IMR-90 (cell line): ENCODE results near the gene NOL4L. TPM values are rescaled to one million over a fixed set of nuclear protein-coding genes. Genes with fewer than 3 reads are reported as not detected.

Experiments used
- ATAC-seq: fragments of 200-7000 bp; cut with Tn5 transposase; 2 replicates; pipeline ENCODE4 v1.9.1; 2020; ENCODE audit warnings: low read depth, mild to moderate bottlenecking, moderate library complexity
- BruUV-seq: library from RNA; stranded (reverse); fragments of 400-500 nt; replicated peaks from 2 replicates; lab custom pipeline; 2021; lab: Mats Ljungman, UMichigan
- CTCF ChIA-PET: fragments of 300-600 bp; formaldehyde crosslinking; extraction: SDS; loops from one replicate; lab custom pipeline; 2021; ENCODE audit warnings: antibody characterized with exemption; lab: Yijun Ruan, JAX
- POLR2A ChIA-PET: fragments of 300-600 bp; sonication (Branson Sonifier 250); formaldehyde crosslinking; loops from one replicate; lab custom pipeline; 2022; ENCODE audit warnings: antibody characterized with exemption; ENCODE audit not compliant: unreplicated experiment; lab: Charles Lee
- DNase-seq: peaks from one replicate; pipeline ENCODE4 v3.0.0; 2013
- H2AFZ ChIP-seq: replicated peaks from 2 replicates; pipeline ENCODE3; 2013; ENCODE audit warnings: low read length, mild to moderate bottlenecking; ENCODE audit not compliant: poor library complexity
- H2AK5ac ChIP-seq: 2 replicates; pipeline ENCODE4 v1.6.1; 2013; ENCODE audit warnings: low read depth, low read length, inconsistent platforms
- H2AK9ac ChIP-seq: replicated peaks from 2 replicates; pipeline ENCODE3; 2013; ENCODE audit warnings: mild to moderate bottlenecking, low read depth, low read length, moderate library complexity; ENCODE audit not compliant: poor library complexity
- H2BK120ac ChIP-seq: 2 replicates; pipeline ENCODE4 v1.6.1; 2013; ENCODE audit warnings: low read depth, low read length, inconsistent platforms
- H2BK15ac ChIP-seq: 3 replicates; pipeline ENCODE4 v1.6.1; 2013; ENCODE audit warnings: low read depth, low read length, inconsistent platforms
- H2BK20ac ChIP-seq: 2 replicates; pipeline ENCODE4 v1.6.1; 2013; ENCODE audit warnings: low read depth, mild to moderate bottlenecking, inconsistent platforms, low read length, moderate library complexity
- H2BK5ac ChIP-seq: 2 replicates; pipeline ENCODE4 v1.6.1; 2013; ENCODE audit warnings: mild to moderate bottlenecking, low read depth, low read length, inconsistent platforms; ENCODE audit not compliant: poor library complexity, severe bottlenecking
- H3K14ac ChIP-seq: replicated peaks from 2 replicates; pipeline ENCODE4 v1.6.1; 2013; ENCODE audit warnings: low read depth, low read length, inconsistent platforms
- H3K18ac ChIP-seq: 2 replicates; pipeline ENCODE4 v1.6.1; 2013; ENCODE audit warnings: low read depth, low read length, control low read depth
- H3K23ac ChIP-seq: 2 replicates; pipeline ENCODE4 v1.6.1; 2013; ENCODE audit warnings: low read depth, low read length, inconsistent platforms
- H3K27ac ChIP-seq: 2 replicates; pipeline ENCODE4 v1.5.1; 2013; ENCODE audit warnings: mild to moderate bottlenecking, control low read depth, low read length; ENCODE audit not compliant: insufficient read depth
- H3K27me3 ChIP-seq: 2 replicates; pipeline ENCODE4 v1.6.1; 2013; ENCODE audit warnings: low read length; ENCODE audit not compliant: control insufficient read depth, insufficient read depth
- H3K36me3 ChIP-seq: 2 replicates; pipeline ENCODE4 v1.6.1; 2013; ENCODE audit warnings: low read length, mixed read lengths; ENCODE audit not compliant: control insufficient read depth, insufficient read depth
- H3K4ac ChIP-seq: 2 replicates; pipeline ENCODE4 v1.6.1; 2013; ENCODE audit warnings: low read depth, low read length, inconsistent platforms
- H3K4me1 ChIP-seq: 2 replicates; pipeline ENCODE4 v1.6.1; 2013; ENCODE audit warnings: low read length, mixed read lengths; ENCODE audit not compliant: control insufficient read depth, insufficient read depth
- H3K4me2 ChIP-seq: 2 replicates; pipeline ENCODE4 v1.6.1; 2013; ENCODE audit warnings: low read depth, mild to moderate bottlenecking, control low read depth, low read length, moderate library complexity
- H3K4me3 ChIP-seq: 2 replicates; pipeline ENCODE4 v1.5.1; 2013; ENCODE audit warnings: low read depth, mild to moderate bottlenecking, control low read depth, low read length, moderate library complexity; ENCODE audit not compliant: insufficient read depth
- H3K56ac ChIP-seq: 2 replicates; pipeline ENCODE4 v1.6.1; 2013; ENCODE audit warnings: low read length, inconsistent platforms; ENCODE audit not compliant: insufficient read depth; ENCODE audit errors: extremely low read depth
- H3K79me1 ChIP-seq, 2 experiments: 2 replicates each; pipeline ENCODE4 v1.6.1; 2013; ENCODE audit warnings: low read length in 2 of 2, inconsistent platforms in 1 of 2, low read depth in 1 of 2
- H3K9ac ChIP-seq: 2 replicates; pipeline ENCODE4 v1.6.1; 2013; ENCODE audit warnings: low read depth, low read length, control low read depth
- H3K9me1 ChIP-seq: 2 replicates; pipeline ENCODE4 v1.6.1; 2013; ENCODE audit warnings: low read length, inconsistent platforms; ENCODE audit not compliant: insufficient read depth
- H3K9me3 ChIP-seq: 2 replicates; pipeline ENCODE4 v1.6.1; 2013; ENCODE audit warnings: low read length; ENCODE audit not compliant: control insufficient read depth, insufficient read depth
- H4K20me1 ChIP-seq: 2 replicates; pipeline ENCODE4 v1.6.1; 2013; ENCODE audit warnings: low read length, inconsistent platforms; ENCODE audit not compliant: insufficient read depth
- H4K5ac ChIP-seq: 2 replicates; pipeline ENCODE4 v1.6.1; 2013; ENCODE audit warnings: mild to moderate bottlenecking, low read depth, low read length, control low read depth
- H4K8ac ChIP-seq, 2 experiments: 2 replicates each; pipeline ENCODE4 v1.6.1; 2013; ENCODE audit warnings: low read depth in 2 of 2, low read length in 2 of 2, control low read depth in 1 of 2, inconsistent platforms in 1 of 2
- H4K91ac ChIP-seq: 2 replicates; pipeline ENCODE4 v1.6.1; 2013; ENCODE audit warnings: low read depth, low read length, inconsistent platforms; ENCODE audit not compliant: insufficient read depth
- CEBPB ChIP-seq: IDR thresholded peaks from 2 replicates; pipeline ENCODE4 v1.6.1; 2012; ENCODE audit warnings: low read depth, low read length, improper control_type of control experiment
- NFE2L2 ChIP-seq: fragments of 150-350 bp; IDR thresholded peaks from 2 replicates; pipeline ENCODE4 v1.6.1; 2016; ENCODE audit warnings: low read depth, mild to moderate bottlenecking, low read length
- RFX5 ChIP-seq: IDR thresholded peaks from 2 replicates; pipeline ENCODE4 v1.8.0; 2012; ENCODE audit warnings: low read depth, mild to moderate bottlenecking, low read length, moderate library complexity
- WGBS, 2 experiments: methylation state at CpG; one replicate each; pipeline versions ENCODE4 v1.1.5 to v1.1.7; 2013; ENCODE audit warnings: missing lambda C conversion rate in 2 of 2; ENCODE audit not compliant: insufficient read length in 1 of 2; ENCODE audit errors: extremely low coverage in 2 of 2; 5-methylcytosine and 5-hydroxymethylcytosine counted together
- dilution Hi-C: fragments of 300-500 bp; cut with HindIII; formaldehyde crosslinking; loops from one replicate; pipeline ENCODE4 v1.14.3; 2018; ENCODE audit warnings: low sequenced_read_pairs; ENCODE audit not compliant: unreplicated experiment
- in situ Hi-C: fragments of 300-500 bp; cut with MboI; formaldehyde crosslinking; loops from 3 replicates; pipeline ENCODE4 v1.14.3; 2019; ENCODE audit warnings: low sequenced_read_pairs, inconsistent platforms, mixed read lengths
- intact Hi-C: fragments of 100-400 bp; cut with micrococcal nuclease; formaldehyde crosslinking; loops from 2 replicates; pipeline ENCODE4 v1.10.0; 2022
- polyA plus RNA-seq, 3 experiments: library from polyadenylated mRNA; depleted of rRNA; stranded (reverse); fragments of >200 nt; gene quantifications; 2 replicates each; pipeline ENCODE4 v1.2.3, GENCODE V29; 2012; ENCODE audit warnings: low replicate concordance in 1 of 3
- total RNA-seq: library from RNA; depleted of rRNA; stranded (reverse); fragments of >200 nt; gene quantifications from 2 replicates; pipeline ENCODE4 v1.2.3, GENCODE V29; 2012

NOL4L gene
- total and polyA plus RNA-seq, 2 of the 4 experiments (the other 2 are of a cell fraction): 4.7 to 13.3 TPM

DNA sequence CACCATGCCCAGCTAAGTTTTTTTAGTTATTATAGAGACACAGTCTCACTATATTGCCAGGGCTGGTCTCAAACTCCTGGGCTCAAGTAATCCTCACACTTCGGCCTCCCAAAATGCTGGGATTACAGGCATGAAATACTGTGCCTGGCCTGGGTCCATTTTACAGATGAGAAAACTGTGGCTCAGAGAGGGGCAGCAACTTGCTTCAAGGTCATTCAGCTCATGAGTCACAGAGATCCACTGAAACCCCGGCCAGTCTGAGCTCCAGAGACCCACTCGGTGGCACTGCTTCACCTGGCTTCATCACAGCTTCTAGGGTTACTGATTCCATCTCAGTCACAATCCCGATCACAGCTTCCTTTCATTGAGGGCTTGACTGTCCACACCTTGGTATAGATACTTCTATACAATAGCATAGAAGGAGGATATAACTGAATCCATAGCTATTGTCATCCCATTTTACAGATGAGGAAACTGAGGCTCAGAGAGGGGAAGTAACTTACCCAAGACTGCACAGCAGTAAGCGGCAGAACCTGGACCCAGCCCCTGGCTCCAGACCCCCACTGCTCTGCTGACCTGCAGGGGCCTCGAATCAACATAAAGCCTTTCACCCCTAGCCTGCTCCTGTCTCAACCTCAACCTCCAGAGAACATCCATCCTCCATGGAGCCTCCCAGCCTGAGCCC is 11.8 kb downstream of the NOL4L start:
- ATAC-seq (no peak), DNase-seq (no peak)
- WGBS, 2 experiments: 90% methylated on average over 3 of the region's 6 CpGs; no CpG with 5 or more reads in 1 of the 2 experiments
- no peak overlapping the region for H3K18ac ChIP-seq
- TF ChIP-seq NFE2L2 (no peak), CEBPB (no peak), RFX5 (no peak)
- H3K9me1 ChIP-seq: peaks cover 9% of the 10 kb centered on the region
- no peaks in the 10 kb centered on the region for H3K36me3 ChIP-seq
- H2AFZ ChIP-seq: no peak overlapping the region
- BruUV-seq: no TSS peak
- dilution Hi-C loops (no loop called here), intact Hi-C loops (no loop called here), in situ Hi-C loops (no loop called here)
- H3K4ac ChIP-seq: no peak overlapping the region; the same call in 1 of the 2 replicates
- CTCF ChIA-PET: no interaction called here
- no peaks in the 10 kb centered on the region for H4K20me1 ChIP-seq
- H3K56ac ChIP-seq: no peak overlapping the region
- H3K79me1 ChIP-seq: peaks cover 0 to 4% of the 10 kb centered on the region in 2 experiments; a peak in 2 of 4 replicates
- H4K8ac ChIP-seq: no peak overlapping the region; a peak in 1 of 4 replicates
- no peak overlapping the region for H3K14ac ChIP-seq
- no peak overlapping the region for H3K23ac ChIP-seq
- H3K9ac ChIP-seq: no peak overlapping the region
- H3K4me2 ChIP-seq: no peak overlapping the region
- H4K5ac ChIP-seq: no peak overlapping the region
- no peak overlapping the region for H3K4me3 ChIP-seq
- peaks cover 10% of the 10 kb centered on the region for H3K4me1 ChIP-seq
- peak overlapping the region; percentile 35; the same call in 1 of the 2 replicates for H2BK120ac ChIP-seq
- no peak overlapping the region for H2BK5ac ChIP-seq
- no peaks in the 10 kb centered on the region for H3K9me3 ChIP-seq
- no peaks in the 10 kb centered on the region; the same call in 1 of the 2 replicates for H3K27me3 ChIP-seq
- POLR2A ChIA-PET: no interaction called here
- no peak overlapping the region for H3K27ac ChIP-seq
- H2BK20ac ChIP-seq: peak overlapping the region; percentile 23
- peak overlapping the region; percentile 8; the same call in 1 of the 2 replicates for H2AK5ac ChIP-seq
- 0 out of 2 replicates have a peak overlapping the region, but pooled peaks have one; percentile 61 for H4K91ac ChIP-seq
- H2AK9ac ChIP-seq: no peak overlapping the region
- H2BK15ac ChIP-seq: no peak overlapping the region
